Measurements from ENCODE around the gene ULK2.

The ULK2 gene

GRCh38 chr17:19867329-19868078 is at the start of gene ULK2:
Gene ULK2 (minus strand): TSS chr17:19867936. CDS start chr17:19867417, 519 bp downstream.
- DNase-seq (ENCODE audit: low spot score), result peak; percentile 83
- no peak for TF ChIP-seq CTCF (IDR thresholded peaks at IDR 0.05; ENCODE audit: extremely low read depth, missing control alignments)

GRCh38 chr17:19915245-19915978 is 47.7 kb upstream of the ULK2 start:
- no peak for TF ChIP-seq CTCF (IDR thresholded peaks at IDR 0.05; ENCODE audit: extremely low read depth, missing control alignments)
- no peak for DNase-seq (ENCODE audit: low spot score)

- DNase-seq (ENCODE audit: low spot score), result no peak
- TF ChIP-seq CTCF (IDR thresholded peaks at IDR 0.05; ENCODE audit: extremely low read depth, missing control alignments), result no peak
These were observed 43.3 kb upstream of the ULK2 start for GRCh38 chr17:19911033-19911432.

- no peak for TF ChIP-seq CTCF (IDR thresholded peaks at IDR 0.05; ENCODE audit: extremely low read depth, missing control alignments)
These were observed 41.4 kb upstream of the ULK2 start for GRCh38 chr17:19909139-19909538.

GRCh38 chr17:19905502-19905901 is 37.8 kb upstream of the ULK2 start:
- DNase-seq (ENCODE audit: low spot score), result no peak
- TF ChIP-seq CTCF (IDR thresholded peaks at IDR 0.05; ENCODE audit: extremely low read depth, missing control alignments), result no peak

More at GRCh38 chr17:19909139-19909538, 41.4 kb upstream of the ULK2 start:
- DNase-seq (ENCODE audit: low spot score), result no peak

- TF ChIP-seq CTCF (IDR thresholded peaks at IDR 0.05; ENCODE audit: extremely low read depth, missing control alignments), result no peak
- DNase-seq (ENCODE audit: low spot score), result no peak
These were observed 37.2 kb upstream of the ULK2 start for GRCh38 chr17:19904924-19905323.

- no peak for DNase-seq (ENCODE audit: low spot score)
- TF ChIP-seq CTCF (IDR thresholded peaks at IDR 0.05; ENCODE audit: extremely low read depth, missing control alignments), result no peak
These were observed 36.7 kb upstream of the ULK2 start for GRCh38 chr17:19904412-19904811.
